GM13976 (cell line): ENCODE measurements around the gene LSM14B.
"Not testable (repeated sequence)": the region's sequence is repeated elsewhere in the genome, so short reads cannot be mapped to it uniquely, and the experiment has no call there.

Source experiments
- DNase-seq: peaks from one replicate; pipeline ENCODE4 v3.0.0; 2012; ENCODE audit warnings: low spot score
- CTCF ChIP-seq: IDR thresholded peaks from 2 replicates; pipeline ENCODE4 v1.5.1; 2012; ENCODE audit warnings: borderline replicate concordance, mild to moderate bottlenecking; ENCODE audit not compliant: insufficient read depth; ENCODE audit errors: extremely low read depth, missing control alignments, control extremely low read depth
- in situ Hi-C: fragments of 300-500 bp; cut with MboI; formaldehyde crosslinking; loops from one replicate; pipeline ENCODE4 v1.12.0; 2022; ENCODE audit warnings: low sequenced_read_pairs, mixed read lengths, inconsistent platforms; ENCODE audit not compliant: unreplicated experiment

LSM14B gene

GRCh38 chr20:62114894-62115293 is 7.4 kb upstream of the LSM14B start:
- in situ Hi-C loops, result no loop called here
- DNase-seq, result no peak
- TF ChIP-seq CTCF, result no peak

GRCh38 chr20:62115800-62116407 is 6.4 kb upstream of the LSM14B start:
- in situ Hi-C loops, DNase-seq: not testable (repeated sequence)

- no peak for TF ChIP-seq CTCF
- DNase-seq, result no peak
- in situ Hi-C loops, result no loop called here
These were observed 5.5 kb upstream of the LSM14B start for GRCh38 chr20:62116558-62117361.

GRCh38 chr20:62117362-62117646 is 5.0 kb upstream of the LSM14B start:
- in situ Hi-C loops, result no loop called here
- no peak for DNase-seq
- TF ChIP-seq CTCF, result no peak

- in situ Hi-C loops, result no loop called here
- TF ChIP-seq CTCF, result no peak
- DNase-seq, result no peak
These were observed 4.6 kb upstream of the LSM14B start for GRCh38 chr20:62117658-62118057.

GRCh38 chr20:62118113-62119043 is 3.9 kb upstream of the LSM14B start:
- in situ Hi-C loops, result no loop called here
- DNase-seq, result no peak
- TF ChIP-seq CTCF, result no peak
